PFSK-1 (cell line): ENCODE data around the gene XRCC3.

Experiments used
- FOXP2 ChIP-seq: optimal IDR thresholded peaks from 2 replicates; pipeline ENCODE3; 2011; ENCODE audit warnings: borderline replicate concordance, control low read depth, inconsistent platforms; ENCODE audit not compliant: insufficient read depth; ENCODE audit errors: extremely low read length, extremely low read depth
- POLR2AphosphoS5 ChIP-seq: IDR thresholded peaks from 2 replicates; pipeline ENCODE4 v1.6.1; 2012; ENCODE audit warnings: low read depth, mild to moderate bottlenecking, control low read depth, low read length, moderate library complexity
- REST ChIP-seq, 2 experiments: IDR thresholded peaks; 2 replicates each; pipeline versions ENCODE4 v1.6.1 to v1.8.0; 2011 to 2012; ENCODE audit warnings: low read depth in 2 of 2, low read length in 2 of 2, control low read depth in 1 of 2, inconsistent platforms in 1 of 2, mild to moderate bottlenecking in 1 of 2, moderate library complexity in 1 of 2; ENCODE audit not compliant: insufficient read depth in 1 of 2
- SIN3A ChIP-seq: IDR thresholded peaks from 2 replicates; pipeline ENCODE4 v1.6.1; 2012; ENCODE audit warnings: mild to moderate bottlenecking, low read length, moderate library complexity, borderline replicate concordance; ENCODE audit not compliant: insufficient read depth
- TAF1 ChIP-seq: IDR thresholded peaks from 2 replicates; pipeline ENCODE4 v1.6.1; 2012; ENCODE audit warnings: low read length, control low read depth, borderline replicate concordance; ENCODE audit not compliant: insufficient read depth

The XRCC3 gene

GRCh38 chr14:103723748-103724081, 8.5 kb upstream of the XRCC3 start:
- no peak for TF ChIP-seq TAF1
- TF ChIP-seq POLR2AphosphoS5 = no peak
- TF ChIP-seq REST (IDR thresholded peaks at IDR 0.05; ENCODE audit: insufficient read depth in 1 of 2, low read depth in 2 of 2, low read length in 2 of 2) = no peak

- TF ChIP-seq POLR2AphosphoS5 (no peak), TAF1 (no peak), SIN3A (no peak), FOXP2 (no peak), REST (IDR thresholded peaks at IDR 0.05; ENCODE audit: insufficient read depth in 1 of 2, low read depth in 2 of 2, low read length in 2 of 2) (no peak)
Observed at GRCh38 chr14:103721334-103722120, 6.3 kb upstream of the XRCC3 start.

GRCh38 chr14:103719751-103720150, 4.5 kb upstream of the XRCC3 start:
- TF ChIP-seq POLR2AphosphoS5 = no peak
- TF ChIP-seq TAF1 = no peak
- TF ChIP-seq REST (IDR thresholded peaks at IDR 0.05; ENCODE audit: insufficient read depth in 1 of 2, low read depth in 2 of 2, low read length in 2 of 2) = no peak
- TF ChIP-seq SIN3A = no peak
- TF ChIP-seq FOXP2 = no peak

GRCh38 chr14:103718572-103718971, 3.3 kb upstream of the XRCC3 start:
- TF ChIP-seq FOXP2 (no peak), SIN3A (no peak), TAF1 (no peak), REST (IDR thresholded peaks at IDR 0.05; ENCODE audit: insufficient read depth in 1 of 2, low read depth in 2 of 2, low read length in 2 of 2) (no peak), POLR2AphosphoS5 (no peak)
